GM21737 (cell line): ENCODE data around the gene RNF207.

Source experiments
- ATAC-seq: cut with Tn5 transposase; IDR thresholded peaks from one replicate; pipeline ENCODE4 v1.9.1; 2021; ENCODE audit warnings: mild to moderate bottlenecking, moderate library complexity; ENCODE audit not compliant: unreplicated experiment

Gene RNF207, protein sequence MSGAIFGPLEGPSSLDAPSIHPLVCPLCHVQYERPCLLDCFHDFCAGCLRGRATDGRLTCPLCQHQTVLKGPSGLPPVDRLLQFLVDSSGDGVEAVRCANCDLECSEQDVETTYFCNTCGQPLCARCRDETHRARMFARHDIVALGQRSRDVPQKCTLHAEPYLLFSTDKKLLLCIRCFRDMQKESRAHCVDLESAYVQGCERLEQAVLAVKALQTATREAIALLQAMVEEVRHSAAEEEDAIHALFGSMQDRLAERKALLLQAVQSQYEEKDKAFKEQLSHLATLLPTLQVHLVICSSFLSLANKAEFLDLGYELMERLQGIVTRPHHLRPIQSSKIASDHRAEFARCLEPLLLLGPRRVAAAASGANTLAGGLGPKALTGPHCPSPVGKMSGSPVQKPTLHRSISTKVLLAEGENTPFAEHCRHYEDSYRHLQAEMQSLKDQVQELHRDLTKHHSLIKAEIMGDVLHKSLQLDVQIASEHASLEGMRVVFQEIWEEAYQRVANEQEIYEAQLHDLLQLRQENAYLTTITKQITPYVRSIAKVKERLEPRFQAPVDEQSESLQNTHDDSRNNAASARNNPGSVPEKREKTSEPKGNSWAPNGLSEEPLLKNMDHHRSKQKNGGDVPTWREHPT

DNA sequence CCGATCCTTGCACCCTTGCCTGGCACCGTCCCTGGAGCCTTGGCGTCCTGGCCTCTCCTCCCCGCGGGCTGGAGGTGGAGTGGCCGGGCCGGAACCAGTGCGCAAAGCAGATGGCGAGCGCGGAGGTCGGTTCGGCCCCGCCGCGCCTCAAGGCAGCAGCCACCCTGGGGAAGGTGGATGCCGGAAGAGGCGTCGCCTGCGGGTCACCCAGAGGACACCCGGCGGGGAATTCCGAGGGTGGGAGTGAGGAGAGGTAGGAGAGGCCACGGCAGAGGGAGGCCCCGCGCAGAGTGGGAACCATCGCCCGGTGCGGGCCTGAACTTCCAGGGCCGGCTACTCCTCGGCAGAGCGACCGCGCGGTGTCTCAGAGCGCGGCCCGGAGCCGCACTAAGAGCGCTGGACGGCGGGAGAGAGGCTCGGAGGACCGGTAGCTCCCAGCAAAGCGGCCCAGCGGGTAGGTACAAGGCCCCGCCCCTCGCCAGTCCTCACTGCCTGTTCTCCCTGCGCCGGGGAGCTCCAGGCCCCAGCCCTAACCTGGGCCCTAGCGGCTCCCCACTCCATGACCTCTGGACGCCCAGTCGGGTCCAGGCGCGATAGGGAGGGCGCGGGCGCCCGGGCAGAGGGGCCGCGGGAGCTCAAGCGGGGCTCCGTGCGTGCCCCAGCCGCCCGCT lies at the start of gene RNF207:
Gene RNF207 (plus strand): TSS at position 271 of the 671 bp plus-strand sequence. CDS start 417 bp downstream, outside the sequence.
- peak; percentile 50 for ATAC-seq

DNA sequence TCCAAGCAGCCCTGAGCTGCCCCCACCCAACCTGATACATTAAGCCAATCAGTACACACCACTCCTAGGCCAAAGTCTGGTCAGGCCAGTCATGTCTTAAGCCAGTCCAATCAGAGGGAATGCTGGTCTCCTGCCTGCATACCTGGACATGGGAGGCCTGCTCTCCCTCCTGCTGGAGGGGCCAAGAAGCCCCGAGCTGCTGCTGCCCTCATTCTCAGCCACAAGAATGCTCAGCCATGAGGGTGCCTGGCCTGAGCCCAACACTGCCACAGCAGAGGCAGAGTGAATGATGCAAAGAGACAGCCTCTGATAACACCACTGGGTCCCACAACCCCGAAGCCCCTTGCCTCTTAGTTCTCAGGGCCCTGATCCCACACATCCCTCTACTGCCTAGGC lies 48.8 kb upstream of the RNF207 start:
- ATAC-seq, result no peak

DNA sequence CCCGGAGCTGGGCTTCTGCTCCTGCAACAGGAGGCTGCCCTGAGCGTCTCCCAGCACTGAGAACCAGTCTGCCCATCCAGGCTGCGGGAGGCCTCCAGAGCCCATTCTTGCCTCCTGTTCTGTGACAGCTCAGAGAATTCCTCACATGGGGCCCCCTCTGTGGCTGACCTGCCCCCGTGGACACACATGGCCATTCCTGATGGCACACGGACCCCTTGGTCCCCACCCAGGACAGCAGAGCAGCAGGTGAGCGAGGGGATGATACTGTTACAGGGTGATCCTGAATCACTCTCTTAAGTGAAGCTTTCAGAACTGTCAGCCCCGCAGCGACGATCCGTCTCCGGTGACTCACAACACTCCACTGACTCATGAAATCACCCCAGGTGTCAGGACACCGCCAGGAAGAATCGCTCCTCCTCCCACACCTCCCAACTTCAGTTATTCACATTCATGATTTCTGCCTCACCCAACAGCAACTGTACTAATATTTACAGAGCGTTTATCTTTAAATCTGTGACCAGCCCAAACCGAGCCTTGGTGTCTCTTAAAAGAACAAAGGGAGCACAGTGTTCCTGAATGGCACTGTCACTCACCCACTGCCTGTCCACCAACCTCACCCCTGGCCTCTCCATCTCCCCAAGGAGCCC lies 48.3 kb upstream of the RNF207 start:
- no peak for ATAC-seq

DNA sequence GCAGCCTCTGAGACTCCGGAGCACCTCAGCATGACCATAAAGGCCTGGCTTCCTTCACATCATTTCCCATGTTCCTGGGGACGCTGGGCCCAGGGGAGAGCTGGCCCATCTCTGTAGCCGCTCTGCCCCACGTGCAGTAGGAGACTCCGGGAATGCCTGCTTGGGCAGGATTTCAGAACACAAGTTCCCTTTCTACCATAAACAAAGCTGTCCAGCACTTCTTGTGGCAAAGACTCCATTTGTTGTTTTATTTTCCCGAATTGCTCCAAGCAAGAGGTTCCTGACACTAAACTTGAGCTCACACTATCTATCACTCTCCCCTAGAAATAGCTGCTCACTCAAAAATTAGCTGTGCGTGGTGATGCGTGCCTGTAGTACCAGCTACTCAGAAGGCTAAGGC lies 47.7 kb upstream of the RNF207 start:
- ATAC-seq, result no peak

DNA sequence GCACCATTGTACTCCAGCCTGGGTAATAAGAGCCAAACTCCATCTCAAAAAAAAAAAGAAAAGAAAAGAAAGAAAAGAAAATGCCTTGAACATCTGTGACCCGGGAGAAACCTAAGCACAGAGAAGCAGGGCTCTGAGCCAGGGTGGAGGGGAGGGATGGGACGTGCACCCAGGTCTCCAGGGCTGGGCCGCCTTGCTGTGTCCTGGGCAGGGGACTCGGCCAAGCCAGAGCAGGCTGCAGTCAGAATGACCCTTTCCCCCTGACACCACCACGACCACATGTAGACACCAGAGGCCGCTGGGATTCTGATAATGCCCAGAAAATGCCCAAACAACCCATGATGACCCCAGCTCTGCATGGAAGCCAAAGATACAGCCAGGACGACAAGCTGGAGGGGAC lies 43.6 kb upstream of the RNF207 start:
- no peak for ATAC-seq

DNA sequence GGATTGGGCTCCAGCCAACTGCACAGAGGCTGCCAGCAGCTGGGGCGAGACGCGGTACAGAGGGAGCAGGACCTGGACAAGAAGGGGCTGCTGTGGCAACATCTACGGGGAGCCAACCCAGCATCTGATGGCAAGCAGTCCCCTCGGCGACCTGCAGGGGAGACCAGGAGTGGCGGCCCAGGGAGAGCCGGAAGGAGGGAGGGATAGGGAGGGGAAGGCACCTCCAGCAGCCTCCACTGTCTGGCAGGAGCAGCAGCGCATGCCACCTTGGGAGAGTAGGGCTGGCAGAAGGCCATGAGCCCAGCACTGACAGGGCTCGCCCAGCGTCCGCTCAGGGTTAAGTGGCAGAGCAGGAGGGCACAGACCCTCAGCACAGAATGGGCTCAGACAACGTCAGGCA lies 43.1 kb upstream of the RNF207 start:
- no peak for ATAC-seq

DNA sequence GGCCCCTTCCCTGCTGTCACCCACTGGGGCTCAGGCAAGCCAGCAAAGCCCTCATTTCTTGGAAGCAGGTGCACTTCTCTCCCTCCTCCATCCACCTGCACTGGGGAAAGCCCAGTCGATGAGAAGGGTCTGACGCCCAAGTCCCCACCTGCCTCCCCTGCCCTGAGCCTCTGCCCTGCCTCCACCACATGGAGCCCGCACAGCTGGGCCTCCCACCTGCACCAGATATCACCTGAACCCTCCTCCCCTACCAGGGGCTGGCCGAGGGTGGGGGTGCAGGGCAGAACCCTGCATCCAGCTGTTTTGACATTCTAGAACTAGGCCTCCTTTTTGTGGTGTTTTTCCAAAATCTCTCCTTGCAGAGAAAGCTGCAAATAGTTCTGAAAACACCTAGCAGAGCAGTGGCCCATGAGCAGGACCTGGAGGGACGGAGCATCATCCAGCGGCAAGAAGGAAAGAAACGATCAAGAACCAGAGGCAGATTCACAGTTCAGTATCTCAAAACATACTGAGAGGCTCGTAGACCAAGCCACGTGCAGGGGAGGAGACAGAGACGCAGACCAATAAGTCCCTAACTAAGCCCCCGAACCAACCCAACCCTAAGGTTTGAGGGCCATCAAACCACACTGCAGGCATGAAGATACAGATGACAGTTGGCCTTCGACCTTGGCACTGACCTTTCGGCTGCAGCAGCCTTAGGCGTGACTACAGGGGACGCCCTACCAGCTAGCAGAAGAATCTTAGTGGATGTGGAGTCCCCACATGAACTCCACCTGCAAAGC lies 42.5 kb upstream of the RNF207 start:
- ATAC-seq, result no peak

DNA sequence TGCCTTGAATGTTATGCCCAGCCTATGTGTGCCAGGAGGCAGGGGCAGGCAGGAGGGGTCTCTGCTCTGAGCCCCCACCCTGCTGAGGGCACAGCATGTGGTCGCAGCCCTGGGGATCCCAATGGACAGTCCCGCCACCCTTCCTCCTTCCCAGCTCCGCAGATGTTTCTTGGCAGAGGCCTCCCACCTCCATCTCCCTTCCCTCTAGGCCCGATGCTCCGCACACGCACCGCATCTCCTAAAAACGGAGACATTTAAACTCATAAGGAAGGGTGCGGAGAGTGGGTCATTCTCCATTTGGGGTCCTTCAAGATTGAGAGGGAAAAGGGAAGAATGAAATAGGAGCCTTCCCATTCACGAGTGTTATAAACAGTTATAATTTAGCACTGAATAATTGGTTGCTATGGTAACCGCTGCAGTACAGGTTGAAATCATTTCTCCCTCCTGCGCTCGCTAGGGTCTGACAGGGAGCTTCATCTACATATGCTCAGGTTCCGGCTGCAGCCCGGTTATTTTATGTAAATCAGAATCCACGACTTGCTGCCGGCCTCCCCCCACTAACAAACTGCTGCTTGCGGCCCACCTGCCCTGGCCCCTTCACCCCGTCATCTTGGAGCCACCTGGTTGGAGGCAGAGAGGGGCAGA lies 41.8 kb upstream of the RNF207 start:
- no peak for ATAC-seq

DNA sequence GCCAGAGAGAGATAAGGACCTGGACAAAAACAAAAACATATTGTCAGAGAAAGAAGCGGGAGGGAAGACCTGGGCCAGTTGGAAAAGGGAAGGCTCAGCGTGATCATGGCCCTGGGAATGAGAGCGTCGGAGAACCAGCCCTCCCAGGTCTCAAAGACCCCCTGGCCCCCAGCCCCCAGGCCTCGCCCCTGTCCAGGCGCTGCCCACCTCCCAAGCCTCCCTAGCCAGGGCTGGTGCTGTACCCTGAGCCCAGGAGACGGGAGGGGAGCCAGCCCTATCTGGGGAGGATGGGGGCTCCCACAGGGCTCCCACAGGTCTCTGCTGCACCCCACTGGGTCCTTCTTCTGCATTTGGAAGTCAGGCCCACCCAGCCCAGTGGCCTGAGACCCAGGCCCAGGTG lies 40.9 kb upstream of the RNF207 start:
- no peak for ATAC-seq

DNA sequence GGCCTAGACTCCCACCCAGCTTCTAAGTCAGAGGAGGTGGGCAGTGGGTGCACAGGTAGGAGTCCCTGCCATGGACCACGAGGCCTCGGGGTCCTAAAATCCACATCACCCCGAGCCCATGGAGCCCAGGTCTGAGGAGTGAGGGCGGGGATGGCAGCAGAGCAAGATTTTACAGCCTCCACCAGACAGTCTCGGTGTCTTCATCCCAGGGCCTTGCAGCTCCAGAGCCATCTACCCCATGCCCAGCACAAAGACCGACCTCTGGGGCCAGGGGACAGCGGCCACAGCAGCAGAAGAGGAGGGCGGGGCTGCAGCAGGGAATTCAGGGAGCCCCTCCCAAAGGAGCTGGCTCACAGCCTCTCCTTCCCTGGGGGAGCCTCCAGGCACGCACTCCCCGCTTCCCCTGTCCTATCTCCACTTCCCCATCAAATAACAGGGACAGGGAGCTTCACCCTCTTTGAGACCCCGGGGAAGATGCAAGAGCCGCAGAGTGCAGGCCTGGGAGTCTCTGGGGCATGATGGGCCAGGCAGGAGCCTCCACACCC lies 40.4 kb upstream of the RNF207 start:
- no peak for ATAC-seq

DNA sequence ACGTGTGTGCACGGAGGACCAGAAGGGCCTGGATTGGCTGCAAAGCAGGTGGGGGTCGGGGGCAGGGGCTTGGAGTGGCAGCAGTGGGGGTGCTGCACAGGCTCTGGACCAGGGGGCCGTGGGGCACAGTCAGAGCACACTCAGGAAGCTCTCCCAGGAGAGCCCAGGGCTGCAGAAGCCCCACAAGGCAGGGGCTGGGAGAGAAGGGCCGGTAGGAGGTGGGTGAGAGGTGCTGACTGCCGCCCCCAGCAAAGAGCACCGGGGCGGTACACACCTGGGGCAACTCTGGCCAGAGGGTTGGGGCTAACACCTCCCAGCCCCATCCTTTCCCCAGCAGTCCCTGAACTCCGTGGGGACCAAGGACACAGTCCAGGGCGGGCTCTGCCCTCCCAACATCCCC lies 39.7 kb upstream of the RNF207 start:
- ATAC-seq, result no peak

DNA sequence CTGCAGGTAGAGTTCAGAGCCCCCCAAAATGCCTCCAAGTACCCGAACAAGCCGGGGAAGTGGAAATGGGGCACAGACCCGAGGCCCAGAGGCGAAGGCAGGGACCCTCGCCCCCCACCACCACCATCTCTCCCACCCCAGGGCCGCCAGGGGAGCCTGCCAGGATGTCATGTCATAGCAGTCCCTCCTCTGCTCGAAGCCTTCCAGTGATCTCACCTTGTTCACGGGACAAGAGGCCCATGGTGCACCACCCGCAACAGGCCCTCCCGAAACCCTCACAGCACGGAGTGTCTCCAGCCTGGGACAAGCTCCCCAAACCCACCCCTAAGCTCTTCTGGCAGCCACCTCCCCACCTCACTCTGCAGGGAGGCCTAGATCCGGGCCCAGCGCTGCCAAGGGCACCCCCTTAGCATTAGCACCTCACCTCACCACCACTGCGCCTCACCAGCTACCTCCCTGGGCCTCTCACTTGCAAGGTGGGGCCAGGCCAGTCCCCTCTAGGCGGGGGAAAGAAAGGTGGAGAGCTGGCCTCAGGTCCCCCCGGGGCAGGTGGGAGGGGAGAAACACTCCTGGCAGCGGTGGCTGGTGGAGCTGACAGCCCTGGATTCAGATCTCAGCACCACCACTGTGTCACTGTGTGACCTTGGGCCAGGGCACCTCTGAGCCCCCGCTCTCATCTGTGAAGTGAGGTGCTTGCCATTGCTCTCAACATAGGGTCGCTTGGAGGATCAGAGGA lies 39.1 kb upstream of the RNF207 start:
- ATAC-seq, result no peak

DNA sequence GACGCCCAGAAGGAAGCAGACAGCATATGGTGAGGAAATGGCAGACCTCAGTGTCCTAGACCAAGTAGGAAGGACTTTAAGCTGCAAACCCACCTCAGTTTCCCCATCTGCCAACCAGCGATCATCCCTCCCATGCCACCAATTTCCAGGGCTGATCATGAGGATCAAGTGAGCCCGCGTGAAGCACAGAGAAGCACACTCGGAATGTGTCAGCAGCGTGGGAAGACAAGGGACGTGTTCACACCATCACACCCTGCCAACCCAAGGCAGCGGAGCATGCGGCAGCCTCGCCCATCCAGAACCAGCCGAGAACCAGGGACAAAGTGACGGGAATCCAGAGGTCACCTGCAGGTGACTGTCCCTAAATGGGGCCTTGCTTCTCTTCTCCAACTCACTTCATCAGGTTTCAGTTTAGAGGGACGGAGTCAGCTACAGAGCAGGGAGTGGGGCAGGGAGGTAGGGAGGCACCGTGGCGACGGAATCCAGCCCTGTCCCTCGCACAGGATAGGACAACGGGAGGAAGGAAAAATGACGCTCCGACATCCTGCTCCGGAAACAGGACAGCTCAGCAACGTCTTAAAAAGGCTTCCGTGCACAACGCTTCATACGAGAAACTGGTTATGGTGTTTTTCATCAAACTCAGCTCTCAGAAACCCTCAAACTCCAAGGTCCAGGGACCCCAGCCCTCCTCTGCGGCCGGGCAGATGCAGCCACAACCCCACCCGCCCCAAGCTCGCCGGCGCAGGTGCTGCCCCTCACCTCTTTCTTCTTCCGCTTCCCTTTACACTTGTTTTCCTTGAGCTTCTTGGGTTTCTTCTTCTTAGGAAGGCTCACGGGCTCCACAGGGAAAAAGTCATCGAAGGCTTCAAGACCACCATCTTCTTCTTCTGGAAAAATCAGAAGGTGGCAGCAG lies 38.3 kb upstream of the RNF207 start:
- ATAC-seq, result no peak

DNA sequence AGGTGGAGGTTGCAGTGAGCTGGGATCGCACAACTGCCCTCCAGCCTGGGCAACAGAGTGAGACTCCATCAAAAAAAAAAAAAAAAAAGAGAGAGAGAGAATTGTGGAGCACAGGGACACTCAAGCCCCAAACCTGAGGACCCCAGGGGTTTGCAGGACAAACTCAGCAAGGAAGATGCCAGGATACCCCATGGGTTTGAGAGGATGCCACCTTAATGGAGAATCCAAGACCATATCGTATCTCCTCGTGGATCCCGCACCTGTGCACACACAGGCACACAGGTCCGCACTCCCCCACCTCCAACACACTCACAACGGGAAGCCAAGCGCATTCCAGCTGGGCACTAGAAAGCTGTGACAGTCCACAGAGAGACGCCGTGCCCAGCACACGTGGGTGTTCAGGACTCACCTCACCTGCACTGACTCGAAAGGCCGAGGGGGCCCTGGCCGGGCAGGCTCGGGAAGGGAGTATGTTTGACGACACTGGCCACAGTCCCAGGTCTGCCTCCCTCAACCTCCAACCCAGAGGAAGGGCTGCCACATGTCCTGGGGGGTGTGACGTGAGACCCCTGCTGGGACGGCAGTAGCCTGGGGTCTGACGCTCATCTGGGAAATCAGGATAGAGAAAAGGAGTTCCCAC lies 36.9 kb upstream of the RNF207 start:
- no peak for ATAC-seq

DNA sequence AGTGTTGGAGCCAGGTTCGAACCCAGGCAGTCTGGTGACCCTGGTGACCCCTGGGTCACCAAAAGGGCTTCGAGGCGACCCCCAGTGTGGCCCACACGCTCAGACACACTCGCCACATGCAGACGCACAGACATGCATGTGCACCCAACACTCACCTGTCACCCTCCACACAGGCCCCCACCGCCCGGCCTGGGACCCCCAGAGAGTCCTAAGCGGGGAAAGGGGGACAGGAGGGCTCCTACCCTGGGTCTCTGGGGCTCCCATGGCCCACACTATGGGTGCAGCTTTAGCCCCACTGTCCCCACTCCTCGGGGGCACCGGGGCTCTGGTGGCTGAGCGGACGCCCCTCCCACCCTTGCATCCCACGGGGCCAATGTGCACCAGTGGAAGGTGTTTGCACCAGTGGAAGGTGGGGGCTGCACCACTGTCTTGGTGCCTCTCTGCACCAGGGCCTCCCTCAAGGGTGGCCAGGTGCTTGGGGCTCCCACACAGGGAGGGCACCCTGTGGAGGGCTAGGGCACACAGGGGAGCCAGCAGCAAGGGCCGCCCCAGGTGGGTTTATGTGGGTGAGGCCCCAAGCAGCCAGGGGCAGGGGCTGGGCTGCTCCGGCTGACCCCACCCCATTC lies 35.7 kb upstream of the RNF207 start:
- no peak for ATAC-seq

DNA sequence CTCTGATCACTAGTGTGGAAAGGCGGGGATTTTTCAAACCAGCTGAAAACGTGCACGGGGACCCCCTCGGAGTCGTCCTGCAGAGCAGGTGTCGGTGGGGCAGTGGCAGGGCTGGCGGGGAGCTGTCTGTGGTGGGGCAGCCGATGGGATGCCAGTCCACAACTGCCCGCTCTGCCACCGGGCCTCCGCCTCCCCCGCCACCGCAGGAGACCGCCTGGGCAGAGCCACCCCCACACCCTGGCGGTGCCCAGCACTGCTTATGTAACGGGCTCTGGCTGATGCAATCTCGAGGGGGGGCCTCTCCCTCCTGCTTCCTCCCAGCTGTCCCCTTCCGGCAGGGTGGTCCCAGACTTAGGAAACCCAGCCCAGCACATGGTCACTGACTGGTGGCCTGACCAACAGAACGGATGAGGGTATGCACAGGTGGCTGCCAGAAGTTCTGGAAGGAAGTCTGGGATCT lies 35.1 kb upstream of the RNF207 start:
- ATAC-seq, result no peak

DNA sequence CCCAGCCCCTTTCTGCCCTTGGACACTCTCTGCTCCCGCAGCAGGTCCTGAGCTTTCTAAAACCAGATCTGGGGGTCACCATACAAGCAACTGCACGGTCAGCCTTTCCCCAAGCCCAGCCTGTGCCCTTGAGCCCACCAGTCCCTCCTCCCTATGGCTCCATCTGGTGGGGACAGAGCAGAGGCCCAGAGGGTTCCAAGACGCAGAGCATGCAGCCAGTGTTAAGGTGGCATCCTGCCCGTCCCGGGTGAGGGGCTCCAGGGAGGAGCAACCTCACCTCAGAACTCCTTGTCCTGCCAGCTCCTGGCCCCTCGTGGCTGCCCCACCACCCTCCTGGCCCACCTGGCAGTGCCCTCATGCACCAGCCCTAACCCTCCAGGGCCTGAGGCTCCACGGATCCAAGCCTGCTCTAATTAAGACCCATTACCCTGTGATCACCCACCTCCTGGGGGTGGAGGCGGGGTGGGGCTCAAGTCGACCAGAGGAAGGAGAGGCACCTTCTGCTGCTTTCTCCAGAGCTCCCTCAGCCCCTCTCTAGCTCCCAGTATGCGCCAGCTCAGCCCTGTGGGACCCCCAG lies 34.3 kb upstream of the RNF207 start:
- no peak for ATAC-seq
